Osteoblast (primary cell): ENCODE data around the gene TRAFD1. TPM values are rescaled to one million over a fixed set of nuclear protein-coding genes. Genes with fewer than 3 reads are reported as not detected.

Experiments used
- DNase-seq: peaks from one replicate; pipeline ENCODE4 v3.0.0; 2011; ENCODE audit warnings: low spot score, mixed read lengths; ENCODE audit not compliant: insufficient read length; ENCODE audit errors: missing footprints
- H2AFZ ChIP-seq: 2 replicates; pipeline ENCODE4 v1.6.0; 2011; ENCODE audit warnings: mild to moderate bottlenecking, low read length
- H3K27ac ChIP-seq: 2 replicates; pipeline ENCODE4 v1.5.1; 2011; ENCODE audit warnings: mild to moderate bottlenecking, low read depth, low read length, moderate library complexity
- H3K27me3 ChIP-seq: 2 replicates; pipeline ENCODE4 v1.6.0; 2012; ENCODE audit warnings: mild to moderate bottlenecking, control low read depth, inconsistent platforms, low read length, moderate library complexity; ENCODE audit not compliant: insufficient read depth
- H3K36me3 ChIP-seq: 2 replicates; pipeline ENCODE4 v1.5.1; 2011; ENCODE audit warnings: mild to moderate bottlenecking, low read length, control low read depth, moderate library complexity; ENCODE audit not compliant: insufficient read depth
- H3K4me1 ChIP-seq: 2 replicates; pipeline ENCODE4 v1.5.1; 2011; ENCODE audit warnings: mild to moderate bottlenecking, low read length, control low read depth, moderate library complexity; ENCODE audit not compliant: insufficient read depth
- H3K4me2 ChIP-seq: 2 replicates; pipeline ENCODE4 v1.6.0; 2011; ENCODE audit warnings: mild to moderate bottlenecking, low read length; ENCODE audit not compliant: insufficient read depth
- H3K4me3 ChIP-seq: fragments of 200-600 bp; sonication (generic); 3 replicates; pipeline ENCODE4 v1.5.1; 2012; ENCODE audit warnings: mild to moderate bottlenecking, low read length, inconsistent platforms; ENCODE audit not compliant: insufficient read depth
- H3K79me2 ChIP-seq: 2 replicates; pipeline ENCODE4 v1.6.0; 2012; ENCODE audit warnings: mild to moderate bottlenecking, low read length, control low read depth, inconsistent platforms; ENCODE audit not compliant: insufficient read depth
- H3K9me3 ChIP-seq: 2 replicates; pipeline ENCODE4 v1.5.1; 2011; ENCODE audit warnings: low read depth, low read length, control low read depth
- H4K20me1 ChIP-seq: 2 replicates; pipeline ENCODE4 v1.6.0; 2012; ENCODE audit warnings: mild to moderate bottlenecking, low read length, control low read depth; ENCODE audit not compliant: insufficient read depth
- CTCF ChIP-seq: IDR thresholded peaks from 2 replicates; pipeline ENCODE4 v1.5.1; 2011; ENCODE audit warnings: mild to moderate bottlenecking, low read depth, low read length, moderate library complexity; ENCODE audit errors: extremely low read depth
- total RNA-seq: library from RNA; depleted of rRNA; stranded (reverse); fragments of >200 nt; gene quantifications from 2 replicates; pipeline ENCODE4 v1.2.3, GENCODE V29; 2012

Gene TRAFD1
- total RNA-seq, 1 donor: 40.5 TPM

GRCh38 chr12:112164011-112164660 is 38.8 kb downstream of the TRAFD1 start:
- Histone ChIP-seq H3K36me3 (peaks cover 23% of the 10 kb centered on the region), H3K4me1 (no peaks in the 10 kb centered on the region), H3K4me3 (no peak overlapping the region), H4K20me1 (no peaks in the 10 kb centered on the region), H3K4me2 (no peak overlapping the region), H3K27ac (no peak overlapping the region), H3K9me3 (no peaks in the 10 kb centered on the region), H2AFZ (no peak overlapping the region), H3K79me2 (no peaks in the 10 kb centered on the region), H3K27me3 (no peaks in the 10 kb centered on the region)
- no peak for DNase-seq
- no peak for TF ChIP-seq CTCF

- H3K4me3 ChIP-seq: no peak overlapping the region
- H3K4me1 ChIP-seq: no peaks in the 10 kb centered on the region
- H3K27me3 ChIP-seq: no peaks in the 10 kb centered on the region
- H4K20me1 ChIP-seq: no peaks in the 10 kb centered on the region
- peak; percentile 62 for DNase-seq
- no peaks in the 10 kb centered on the region for H3K9me3 ChIP-seq
- no peak for TF ChIP-seq CTCF
- peaks cover 9% of the 10 kb centered on the region for H3K36me3 ChIP-seq
- H3K4me2 ChIP-seq: no peak overlapping the region
- H3K79me2 ChIP-seq: no peaks in the 10 kb centered on the region
- no peak overlapping the region for H3K27ac ChIP-seq
- no peak overlapping the region for H2AFZ ChIP-seq
Observed at GRCh38 chr12:112165624-112166023, 40.3 kb downstream of the TRAFD1 start.

- no peak overlapping the region for H3K27ac ChIP-seq
- H3K27me3 ChIP-seq: no peaks in the 10 kb centered on the region
- H3K4me1 ChIP-seq: no peaks in the 10 kb centered on the region
- peaks cover 6% of the 10 kb centered on the region for H3K36me3 ChIP-seq
- no peak overlapping the region for H3K4me2 ChIP-seq
- no peaks in the 10 kb centered on the region for H3K79me2 ChIP-seq
- H2AFZ ChIP-seq: no peak overlapping the region
- no peaks in the 10 kb centered on the region for H4K20me1 ChIP-seq
- no peaks in the 10 kb centered on the region for H3K9me3 ChIP-seq
- no peak for TF ChIP-seq CTCF
- no peak overlapping the region for H3K4me3 ChIP-seq
- DNase-seq: peak; percentile 66
Observed at GRCh38 chr12:112166051-112167015, 41.0 kb downstream of the TRAFD1 start.

- no peak overlapping the region for H3K4me3 ChIP-seq
- no peak for TF ChIP-seq CTCF
- no peaks in the 10 kb centered on the region for H4K20me1 ChIP-seq
- H3K36me3 ChIP-seq: peaks cover 5% of the 10 kb centered on the region
- no peak overlapping the region for H3K4me2 ChIP-seq
- peak; percentile 38 for DNase-seq
- no peaks in the 10 kb centered on the region for H3K4me1 ChIP-seq
- H2AFZ ChIP-seq: no peak overlapping the region
- no peak overlapping the region for H3K27ac ChIP-seq
- no peaks in the 10 kb centered on the region for H3K9me3 ChIP-seq
- H3K79me2 ChIP-seq: no peaks in the 10 kb centered on the region
- H3K27me3 ChIP-seq: no peaks in the 10 kb centered on the region
Observed at GRCh38 chr12:112167031-112167461, 41.7 kb downstream of the TRAFD1 start.
